Uterus (tissue), 4 donors: Measurements from ENCODE around the gene PUM2. TPM values are rescaled to one million over a fixed set of nuclear protein-coding genes. Genes with fewer than 3 reads are reported as not detected.

Source experiments
- DNase-seq, 2 donors: peaks; one replicate each; pipeline ENCODE4 v3.0.0-alpha.2; 2019 to 2020
- H3K27ac ChIP-seq, 2 donors: fragments of 200-600 bp; sonication (generic); 1 replicate in 1 of 2; 2 replicates in 1 of 2; pipeline ENCODE4 v1.5.1; 2016 to 2018
- H3K27me3 ChIP-seq, 2 donors: fragments of 200-600 bp; sonication (generic); one replicate each; pipeline ENCODE4 v1.5.1; 2018 to 2019; ENCODE audit warnings: control low read depth in 1 of 2
- H3K36me3 ChIP-seq, 2 donors: fragments of 200-600 bp; sonication (generic); one replicate each; pipeline ENCODE4 v1.5.1; 2019; ENCODE audit warnings: control low read depth in 1 of 2
- H3K4me1 ChIP-seq, 2 donors: fragments of 200-600 bp; sonication (generic); one replicate each; pipeline ENCODE4 v1.5.1; 2018 to 2019; ENCODE audit warnings: control low read depth in 1 of 2
- H3K4me3 ChIP-seq, 2 donors: fragments of 200-600 bp; sonication (generic); 1 replicate in 1 of 2; 2 replicates in 1 of 2; pipeline ENCODE4 v1.5.1; 2018 to 2019; ENCODE audit warnings: mild to moderate bottlenecking in 1 of 2
- H3K9me3 ChIP-seq, 2 donors: fragments of 200-600 bp; sonication (generic); one replicate each; pipeline ENCODE4 v1.5.1; 2019; ENCODE audit warnings: control low read depth in 1 of 2
- CTCF ChIP-seq, 4 experiments: fragments of 200-600 bp in 2 of 4; fragments of 450-650 bp in 2 of 4; sonication (generic) in 2 of 4; IDR thresholded peaks; one replicate each; pipeline ENCODE4 v1.5.1; 2016 to 2019; ENCODE audit warnings: antibody characterized with exemption in 4 of 4, mild to moderate bottlenecking in 2 of 4, moderate library complexity in 1 of 4
- POLR2A ChIP-seq, 2 donors: fragments of 450-650 bp; IDR thresholded peaks; one replicate each; pipeline ENCODE4 v1.6.1; 2016; ENCODE audit warnings: antibody characterized with exemption in 2 of 2, mild to moderate bottlenecking in 1 of 2, moderate library complexity in 1 of 2
- intact Hi-C: fragments of 100-400 bp; cut with DNase I; formaldehyde crosslinking; loops from one replicate; pipeline ENCODE4 v1.15.1; 2023; ENCODE audit warnings: low total_unique reads
- total RNA-seq, 4 donors: library from RNA; depleted of rRNA in 3 of 4; stranded (reverse); fragments of >200 nt in 3 of 4; gene quantifications; one replicate each; pipeline versions ENCODE4 v1.1.0 to v1.2.4, GENCODE V29; 2014 to 2023
- donor health status: DM: yes; HTN: yes; CAD: no.

Gene PUM2
- total RNA-seq, 4 donors from 2014 or later = 51.0 to 138 (median 103) TPM

DNA sequence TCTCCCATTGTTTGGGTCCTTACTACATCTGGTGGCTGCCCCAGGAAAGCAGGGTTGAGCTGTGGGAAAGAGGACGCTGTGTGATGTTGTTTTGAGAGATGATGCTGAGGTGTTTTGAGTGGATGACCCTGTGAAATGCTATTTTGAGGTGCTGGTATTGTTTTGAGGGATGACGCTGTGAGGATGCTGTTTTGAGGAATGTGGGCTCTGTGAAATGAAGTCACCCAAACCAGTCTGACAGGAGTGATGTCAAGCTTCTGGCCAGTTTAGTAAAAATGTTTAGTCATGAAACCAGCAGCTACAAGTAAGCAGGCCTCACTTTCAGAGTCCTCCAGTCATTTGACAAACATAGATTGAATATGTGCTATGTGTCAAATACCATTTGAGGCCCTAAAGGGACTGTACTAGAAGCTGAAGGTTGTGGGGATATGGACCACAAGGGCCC is 16.1 kb upstream of the PUM2 start:
- Histone ChIP-seq H3K27me3 (no peaks in the 10 kb centered on the region), H3K27ac (no peak overlapping the region), H3K9me3 (no peaks in the 10 kb centered on the region), H3K36me3 (no peaks in the 10 kb centered on the region), H3K4me3 (no peak overlapping the region), H3K4me1 (no peaks in the 10 kb centered on the region)
- no peak for TF ChIP-seq CTCF (IDR thresholded peaks at IDR 0.05)
- TF ChIP-seq POLR2A (IDR thresholded peaks at IDR 0.05) = no peak
- DNase-seq = no peak
- intact Hi-C loops = no loop called here

- no peak for TF ChIP-seq CTCF (IDR thresholded peaks at IDR 0.05)
- no peak for TF ChIP-seq POLR2A (IDR thresholded peaks at IDR 0.05)
- Histone ChIP-seq H3K4me3 (no peak overlapping the region), H3K36me3 (no peaks in the 10 kb centered on the region), H3K27ac (no peak overlapping the region), H3K4me1 (no peaks in the 10 kb centered on the region), H3K9me3 (no peaks in the 10 kb centered on the region), H3K27me3 (no peaks in the 10 kb centered on the region)
- intact Hi-C loops = no loop called here
- no peak for DNase-seq
Observed at GRCh38 chr2:20365249-20365817, 14.7 kb upstream of the PUM2 start.

DNA sequence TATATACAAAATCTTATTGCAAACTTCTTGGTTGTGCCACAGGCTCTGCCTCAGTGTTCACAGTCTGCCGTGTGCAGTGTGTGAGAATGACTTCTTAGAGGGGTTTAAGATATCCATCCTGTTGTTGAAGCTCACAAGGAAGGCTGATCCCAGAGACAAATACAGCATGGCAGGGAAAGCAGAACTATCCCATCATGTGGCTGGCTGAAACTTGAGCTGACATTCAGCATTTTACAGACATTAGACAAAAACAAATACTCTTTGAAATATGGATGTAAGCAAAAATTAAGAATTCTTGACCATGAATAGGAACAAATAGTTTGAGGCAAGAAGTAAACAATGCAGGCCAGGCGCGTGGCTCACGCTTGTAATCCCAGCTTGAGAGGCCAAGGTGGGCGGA is 12.9 kb upstream of the PUM2 start:
- no peak for DNase-seq
- no peak overlapping the region for H3K4me3 ChIP-seq
- no peaks in the 10 kb centered on the region for H3K27me3 ChIP-seq
- intact Hi-C loops = no loop called here
- no peak overlapping the region for H3K27ac ChIP-seq
- no peaks in the 10 kb centered on the region for H3K9me3 ChIP-seq
- H3K36me3 ChIP-seq = no peaks in the 10 kb centered on the region
- TF ChIP-seq POLR2A (IDR thresholded peaks at IDR 0.05) (no peak), CTCF (IDR thresholded peaks at IDR 0.05) (no peak)
- H3K4me1 ChIP-seq = no peaks in the 10 kb centered on the region

DNA sequence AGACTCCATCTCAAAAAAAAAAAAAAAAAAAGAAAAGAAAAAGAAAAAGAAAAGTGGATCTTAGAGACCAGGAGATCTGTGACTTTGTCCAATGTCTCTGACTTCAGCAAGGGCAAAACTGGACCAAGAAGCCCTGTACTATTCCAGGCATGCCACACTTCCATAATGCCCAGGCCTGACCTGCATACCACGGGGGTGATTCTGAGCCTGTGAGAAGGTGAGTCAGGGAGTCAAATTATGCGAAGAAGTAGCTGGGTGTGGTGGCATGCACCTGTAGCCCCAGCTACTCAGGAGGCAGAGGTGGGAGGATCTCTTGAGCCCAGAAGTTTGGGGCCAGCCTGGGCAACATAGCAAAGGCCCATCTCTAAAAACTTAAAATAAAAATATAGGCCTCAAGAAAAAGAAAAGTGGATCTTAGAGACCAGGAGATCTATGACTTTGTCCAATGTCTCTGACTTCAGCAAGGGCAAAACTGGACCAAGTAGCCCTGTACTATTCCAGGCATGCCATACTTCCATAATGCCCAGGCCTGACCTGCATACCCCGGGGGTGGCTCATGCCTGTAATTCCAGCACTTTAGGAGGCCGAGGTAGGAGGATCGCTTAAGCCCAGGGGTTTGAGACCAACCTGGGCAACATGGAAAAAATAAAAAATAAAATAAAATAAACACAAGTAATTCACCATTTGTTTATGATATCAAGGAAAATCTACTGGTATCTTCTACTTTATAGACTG is 12.2 kb upstream of the PUM2 start:
- no peak for DNase-seq
- Histone ChIP-seq H3K27ac (no peak overlapping the region), H3K27me3 (no peaks in the 10 kb centered on the region), H3K36me3 (no peaks in the 10 kb centered on the region), H3K9me3 (no peaks in the 10 kb centered on the region), H3K4me3 (no peak overlapping the region), H3K4me1 (no peaks in the 10 kb centered on the region)
- intact Hi-C loops = no loop called here
- TF ChIP-seq POLR2A (IDR thresholded peaks at IDR 0.05) = no peak
- no peak for TF ChIP-seq CTCF (IDR thresholded peaks at IDR 0.05)

DNA sequence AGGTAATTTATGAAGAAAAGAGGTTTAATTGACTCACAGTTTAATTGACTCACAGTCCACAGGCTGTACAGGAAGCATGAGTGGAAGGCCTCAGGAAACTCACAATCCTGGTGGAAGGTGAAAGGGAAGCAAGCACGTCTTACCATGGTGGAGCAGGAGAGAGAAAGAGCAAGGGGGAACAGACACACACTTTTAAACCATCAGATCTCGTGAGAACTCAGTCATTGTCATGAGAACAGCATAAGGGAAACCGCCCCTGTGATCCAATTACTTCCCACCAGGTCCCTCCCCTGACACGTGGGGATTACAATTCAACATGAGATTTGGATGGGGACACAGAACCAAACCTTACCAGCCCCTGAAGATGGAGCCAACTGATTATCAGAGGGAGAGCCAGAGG is 11.2 kb upstream of the PUM2 start:
- no peaks in the 10 kb centered on the region for H3K27me3 ChIP-seq
- no peak overlapping the region for H3K4me3 ChIP-seq
- no peak for DNase-seq
- no peak overlapping the region for H3K27ac ChIP-seq
- TF ChIP-seq POLR2A (IDR thresholded peaks at IDR 0.05) (no peak), CTCF (IDR thresholded peaks at IDR 0.05) (no peak)
- H3K36me3 ChIP-seq = no peaks in the 10 kb centered on the region
- no peaks in the 10 kb centered on the region for H3K4me1 ChIP-seq
- H3K9me3 ChIP-seq = no peaks in the 10 kb centered on the region
- intact Hi-C loops = no loop called here
